ENCODE results near the gene XKR8. TPM values are rescaled to one million over a fixed set of nuclear protein-coding genes. Genes with fewer than 3 reads are reported as not detected.

The XKR8 gene
- total and polyA plus RNA-seq, 12 donors, result 2.6 to 10.7 (median 5.5) TPM

- peaks cover 3 to 5% of the 10 kb centered on the region in 2 donors for H3K4me1 ChIP-seq (replicated peaks in 1 of 2)
- TF ChIP-seq POLR2A (IDR thresholded peaks at IDR 0.05), result no peak
- TF ChIP-seq CTCF (IDR thresholded peaks at IDR 0.05), result no peak
- no peak overlapping the region for H3K27ac ChIP-seq
- no peaks in the 10 kb centered on the region for H3K27me3 ChIP-seq
- intact Hi-C loops (cut with DNase I), result no loop called here
- no peaks in the 10 kb centered on the region for H3K9me3 ChIP-seq (replicated peaks in 1 of 3)
- 91 to 94% (median 92%) methylated on average over 9 to 10 of the region's 10 CpGs for WGBS, 4 donors
- H3K36me3 ChIP-seq (replicated peaks in 1 of 2), result no peaks in the 10 kb centered on the region
- DNase-seq, result no peak
- H3K4me3 ChIP-seq, result no peak overlapping the region
Measured at GRCh38 chr1:27954186-27954585, 5.6 kb upstream of the XKR8 start.

GRCh38 chr1:27955076-27955475, 4.7 kb upstream of the XKR8 start:
- Histone ChIP-seq H3K4me1 (replicated peaks in 1 of 2) (peaks cover 5 to 7% of the 10 kb centered on the region in 2 donors), H3K27ac (no peak overlapping the region), H3K36me3 (replicated peaks in 1 of 2) (no peaks in the 10 kb centered on the region), H3K9me3 (replicated peaks in 1 of 3) (no peaks in the 10 kb centered on the region), H3K4me3 (no peak overlapping the region), H3K27me3 (no peaks in the 10 kb centered on the region)
- intact Hi-C loops (cut with DNase I), result no loop called here
- DNase-seq, result no peak
- no peak for TF ChIP-seq CTCF (IDR thresholded peaks at IDR 0.05)
- no peak for TF ChIP-seq POLR2A (IDR thresholded peaks at IDR 0.05)
- WGBS, 4 donors, result 67 to 89% (median 84%) methylated on average over 5 to 6 of the region's 6 CpGs

- Histone ChIP-seq H3K9me3 (replicated peaks in 1 of 3) (no peaks in the 10 kb centered on the region), H3K4me1 (replicated peaks in 1 of 2) (peaks cover 13 to 22% of the 10 kb centered on the region in 2 donors), H3K4me3 (no peak overlapping the region), H3K27me3 (no peaks in the 10 kb centered on the region), H3K27ac (no peak overlapping the region), H3K36me3 (replicated peaks in 1 of 2) (no peaks in the 10 kb centered on the region)
- intact Hi-C loops (cut with DNase I), result no loop called here
- DNase-seq, result no peak
- 74 to 86% (median 83%) methylated on average over 6 of the region's 6 CpGs for WGBS, 4 donors
- TF ChIP-seq POLR2A (IDR thresholded peaks at IDR 0.05), result no peak
- TF ChIP-seq CTCF (IDR thresholded peaks at IDR 0.05), result no peak
Measured at GRCh38 chr1:27956761-27957160, 3.0 kb upstream of the XKR8 start.

DNA sequence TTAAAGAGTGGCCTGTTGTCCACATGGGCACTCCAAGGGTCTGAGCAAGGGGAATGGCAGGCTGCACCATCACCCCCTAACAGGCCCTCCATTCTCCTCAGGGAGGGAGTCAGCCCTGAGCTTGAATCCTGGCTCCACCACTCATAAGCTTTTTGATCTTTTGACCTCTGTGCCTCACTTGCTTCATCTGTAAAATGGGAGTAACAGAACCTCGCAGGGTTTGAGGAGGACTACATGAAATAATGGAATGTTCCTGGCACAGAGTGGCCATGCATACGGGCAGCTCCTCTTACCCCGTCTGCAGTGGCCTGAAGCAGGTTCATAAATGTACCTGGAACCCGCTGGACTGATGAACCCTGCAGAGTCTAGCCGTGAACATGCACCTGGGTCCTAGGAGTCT, 2.1 kb upstream of the XKR8 start:
- no peaks in the 10 kb centered on the region for H3K27me3 ChIP-seq
- peaks cover 13 to 22% of the 10 kb centered on the region in 2 donors for H3K4me1 ChIP-seq (replicated peaks in 1 of 2)
- TF ChIP-seq CTCF (IDR thresholded peaks at IDR 0.05) (no peak), POLR2A (IDR thresholded peaks at IDR 0.05) (no peak)
- WGBS, 4 donors, result 94 to 98% (median 96%) methylated on average over 5 of the region's 5 CpGs
- H3K9me3 ChIP-seq (replicated peaks in 1 of 3), result no peaks in the 10 kb centered on the region
- H3K4me3 ChIP-seq, result no peak overlapping the region
- no peaks in the 10 kb centered on the region for H3K36me3 ChIP-seq (replicated peaks in 1 of 2)
- H3K27ac ChIP-seq, result no peak overlapping the region
- intact Hi-C loops (cut with DNase I), result no loop called here
- no peak for DNase-seq

All from adrenal gland (tissue), 12 donors.